ENCODE data around the gene ZNF451. TPM values are rescaled to one million over a fixed set of nuclear protein-coding genes. Genes with fewer than 3 reads are reported as not detected.
A peak's percentile ranks its signal among the peaks of the same experiment; 100 is the strongest.

ZNF451 gene
- total RNA-seq, 6 donors from 2014 or later = 39.7 to 117 (median 42.8) TPM

- H3K27me3 ChIP-seq = no peaks in the 10 kb centered on the region
- peak overlapping the region in 1 of 4 donors; percentile 61 for H3K27ac ChIP-seq
- WGBS, 2 donors = 84 to 90% methylated on average over 3 of the region's 3 CpGs
- no peak overlapping the region for H3K4me3 ChIP-seq
- no peak for ATAC-seq (ENCODE audit: low FRiP score in 2 of 2)
- H3K36me3 ChIP-seq = peaks cover 0 to 21% (median 0%) of the 10 kb centered on the region in 4 donors
- no peak for TF ChIP-seq EP300 (IDR thresholded peaks at IDR 0.05)
- no peak for TF ChIP-seq POLR2AphosphoS5 (IDR thresholded peaks at IDR 0.05)
- TF ChIP-seq CTCF (IDR thresholded peaks at IDR 0.05) = no peak
- TF ChIP-seq POLR2A (IDR thresholded peaks at IDR 0.05) = no peak
- no peak for DNase-seq
- peaks cover 0 to 4% (median 0%) of the 10 kb centered on the region in 4 donors for H3K4me1 ChIP-seq
- no peaks in the 10 kb centered on the region for H3K9me3 ChIP-seq
Measured at GRCh38 chr6:57180596-57180995, 90.6 kb downstream of the ZNF451 start.

- WGBS, 2 donors = 79 to 90% methylated on average over 2 of the region's 2 CpGs
- ATAC-seq (ENCODE audit: low FRiP score in 2 of 2) = peak; percentile 23 to 82
- peaks cover 0 to 4% (median 0%) of the 10 kb centered on the region in 4 donors for H3K4me1 ChIP-seq
- H3K4me3 ChIP-seq = no peak overlapping the region
- TF ChIP-seq CTCF (IDR thresholded peaks at IDR 0.05) (no peak), POLR2AphosphoS5 (IDR thresholded peaks at IDR 0.05) (peak in 1 of 2 donors; percentile 41)
- no peaks in the 10 kb centered on the region for H3K9me3 ChIP-seq
- peaks cover 0 to 21% (median 0%) of the 10 kb centered on the region in 4 donors for H3K36me3 ChIP-seq
- DNase-seq = no peak
- H3K27ac ChIP-seq = peak overlapping the region in 1 of 4 donors; percentile 7
- no peaks in the 10 kb centered on the region for H3K27me3 ChIP-seq
Measured at GRCh38 chr6:57182017-57182432, 92.0 kb downstream of the ZNF451 start.

- DNase-seq (no peak), ATAC-seq (ENCODE audit: low FRiP score in 2 of 2) (no peak)
- H3K36me3 ChIP-seq = peaks cover 0 to 27% (median 0%) of the 10 kb centered on the region in 4 donors
- H3K4me3 ChIP-seq = no peak overlapping the region
- no peaks in the 10 kb centered on the region for H3K9me3 ChIP-seq
- H3K27me3 ChIP-seq = no peaks in the 10 kb centered on the region
- 86 to 100% methylated on average over 2 of the region's 2 CpGs for WGBS, 2 donors
- peak overlapping the region in 1 of 4 donors; percentile 48 for H3K27ac ChIP-seq
- H3K4me1 ChIP-seq = peaks cover 0 to 4% (median 0%) of the 10 kb centered on the region in 4 donors
- TF ChIP-seq CTCF (IDR thresholded peaks at IDR 0.05) (no peak), POLR2AphosphoS5 (IDR thresholded peaks at IDR 0.05) (no peak), POLR2A (IDR thresholded peaks at IDR 0.05) (no peak), EP300 (IDR thresholded peaks at IDR 0.05) (no peak)
Measured at GRCh38 chr6:57183336-57183735, 93.3 kb downstream of the ZNF451 start.

GRCh38 chr6:57190140-57190539, 100.2 kb downstream of the ZNF451 start:
- DNase-seq (no peak), ATAC-seq (ENCODE audit: low FRiP score in 2 of 2) (peak in 1 of 2 donors; percentile 26)
- no peak for TF ChIP-seq CTCF (IDR thresholded peaks at IDR 0.05)
- TF ChIP-seq POLR2A (IDR thresholded peaks at IDR 0.05) = no peak
- TF ChIP-seq POLR2AphosphoS5 (IDR thresholded peaks at IDR 0.05) = no peak
- no peak for TF ChIP-seq EP300 (IDR thresholded peaks at IDR 0.05)
- no peaks in the 10 kb centered on the region for H3K9me3 ChIP-seq
- 72 to 82% methylated on average over 2 of the region's 2 CpGs for WGBS, 2 donors
- no peak overlapping the region for H3K4me3 ChIP-seq
- no peak overlapping the region for H3K27ac ChIP-seq
- H3K4me1 ChIP-seq = no peaks in the 10 kb centered on the region
- peaks cover 0 to 8% (median 0%) of the 10 kb centered on the region in 4 donors for H3K36me3 ChIP-seq
- H3K27me3 ChIP-seq = no peaks in the 10 kb centered on the region

DNA sequence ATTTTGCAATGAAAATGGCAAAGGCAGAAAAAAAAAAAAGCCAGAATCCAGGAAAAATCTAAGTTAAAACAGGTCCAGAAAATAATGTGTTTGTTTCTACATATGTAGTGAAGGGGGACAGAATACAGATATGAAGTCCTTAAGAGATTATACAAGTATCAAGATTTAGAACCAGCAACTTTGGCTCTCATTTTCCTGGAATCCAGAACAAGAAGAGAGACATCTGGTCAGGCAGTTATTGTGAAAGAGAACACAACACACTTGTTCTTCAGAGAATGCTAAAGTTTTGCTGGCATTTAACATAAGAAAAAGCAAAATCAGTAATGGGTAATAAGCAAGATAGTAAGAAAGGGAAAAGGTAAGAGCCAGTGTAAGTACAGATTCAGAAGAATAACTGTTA, 103.2 kb downstream of the ZNF451 start:
- TF ChIP-seq CTCF (IDR thresholded peaks at IDR 0.05) (no peak), EP300 (IDR thresholded peaks at IDR 0.05) (no peak), POLR2AphosphoS5 (IDR thresholded peaks at IDR 0.05) (no peak), POLR2A (IDR thresholded peaks at IDR 0.05) (no peak)
- Histone ChIP-seq H3K27me3 (no peaks in the 10 kb centered on the region), H3K27ac (no peak overlapping the region), H3K4me1 (no peaks in the 10 kb centered on the region), H3K4me3 (no peak overlapping the region), H3K9me3 (no peaks in the 10 kb centered on the region), H3K36me3 (peaks cover 0 to 3% (median 0%) of the 10 kb centered on the region in 4 donors)
- DNase-seq (no peak), ATAC-seq (ENCODE audit: low FRiP score in 2 of 2) (no peak)

Measured in upper lobe of left lung (tissue), 6 donors.